Lower leg skin (tissue), 4 donors: ENCODE measurements around the gene ZP1. TPM values are rescaled to one million over a fixed set of nuclear protein-coding genes. Genes with fewer than 3 reads are reported as not detected.

Source experiments
- DNase-seq, 2 donors: peaks; one replicate each; pipeline ENCODE4 v3.0.0-alpha.2; 2019; ENCODE audit warnings: low spot score in 2 of 2
- H3K4me3 ChIP-seq: fragments of 200-600 bp; sonication (generic); 2 replicates; pipeline ENCODE4 v1.5.1; 2017; ENCODE audit warnings: mild to moderate bottlenecking, low read depth; ENCODE audit not compliant: poor library complexity, severe bottlenecking
- CTCF ChIP-seq, 3 donors: fragments of 450-650 bp; IDR thresholded peaks; one replicate each; pipeline ENCODE4 v1.5.1; 2016; ENCODE audit warnings: antibody characterized with exemption in 3 of 3, mild to moderate bottlenecking in 3 of 3, moderate library complexity in 2 of 3
- POLR2A ChIP-seq, 2 donors: fragments of 450-650 bp; IDR thresholded peaks; one replicate each; pipeline ENCODE4 v1.6.1; 2016 to 2017; ENCODE audit warnings: antibody characterized with exemption in 2 of 2, mild to moderate bottlenecking in 1 of 2, moderate library complexity in 1 of 2
- WGBS, 2 donors: methylation state at CpG; one replicate each; pipeline ENCODE4 v1.1.5; 2018; 5-methylcytosine and 5-hydroxymethylcytosine counted together
- intact Hi-C: fragments of 100-400 bp; cut with DNase I; formaldehyde crosslinking; loops from one replicate; pipeline ENCODE4 v1.15.0; 2023; ENCODE audit warnings: low total_unique reads
- total RNA-seq, 4 donors: library from RNA; depleted of rRNA; stranded (reverse); fragments of >200 nt; gene quantifications; one replicate each; pipeline ENCODE4 v1.1.0, GENCODE V29; 2016

Gene ZP1
- total RNA-seq, 4 donors from 2014 or later = 0.25 to 0.26 TPM; not detected in 2

- no peak overlapping the region for H3K4me3 ChIP-seq
- WGBS, 2 donors = 75 to 76% methylated on average over 5 of the region's 5 CpGs
- intact Hi-C loops = no loop called here
- no peak for TF ChIP-seq POLR2A (IDR thresholded peaks at IDR 0.05)
- no peak for TF ChIP-seq CTCF (IDR thresholded peaks at IDR 0.05)
- peak in 1 of 2 donors; percentile 26 for DNase-seq
Observed at GRCh38 chr11:60878245-60879101, 11.1 kb downstream of the ZP1 start.

GRCh38 chr11:60879104-60879503 is 11.8 kb downstream of the ZP1 start:
- DNase-seq = no peak
- TF ChIP-seq CTCF (IDR thresholded peaks at IDR 0.05) (no peak), POLR2A (IDR thresholded peaks at IDR 0.05) (no peak)
- H3K4me3 ChIP-seq = no peak overlapping the region
- 77 to 93% methylated on average over 1 of the region's 1 CpG for WGBS, 2 donors
- intact Hi-C loops = no loop called here

- no peak for TF ChIP-seq CTCF (IDR thresholded peaks at IDR 0.05)
- no peak for TF ChIP-seq POLR2A (IDR thresholded peaks at IDR 0.05)
- 77 to 83% methylated on average over 5 of the region's 5 CpGs for WGBS, 2 donors
- DNase-seq = peak in 1 of 2 donors; percentile 25
- H3K4me3 ChIP-seq = no peak overlapping the region
- intact Hi-C loops = loop anchor here (5.0 kb wide), 1 partner anchor 38 kb away; the partner anchor contains the start of gene CCDC86
Observed at GRCh38 chr11:60879971-60880588, 12.7 kb downstream of the ZP1 start.

- TF ChIP-seq CTCF (IDR thresholded peaks at IDR 0.05) = peak in 1 of 3 donors; percentile 64
- TF ChIP-seq POLR2A (IDR thresholded peaks at IDR 0.05) = no peak
- 85 to 93% methylated on average over 8 of the region's 8 CpGs for WGBS, 2 donors
- peak in 1 of 2 donors; percentile 36 for DNase-seq
Observed at GRCh38 chr11:60880643-60881282, 13.4 kb downstream of the ZP1 start.

GRCh38 chr11:60887556-60887955 is 20.2 kb downstream of the ZP1 start:
- DNase-seq = peak in 1 of 2 donors; percentile 76
- TF ChIP-seq POLR2A (IDR thresholded peaks at IDR 0.05) (no peak), CTCF (IDR thresholded peaks at IDR 0.05) (no peak)
- 66 to 67% methylated on average over 5 of the region's 5 CpGs for WGBS, 2 donors

More at GRCh38 chr11:60880643-60881282, 13.4 kb downstream of the ZP1 start:
- intact Hi-C loops = loop anchor here (5.0 kb wide), 1 partner anchor 38 kb away; the partner anchor contains the start of gene CCDC86
- H3K4me3 ChIP-seq = no peak overlapping the region

More at GRCh38 chr11:60887556-60887955, 20.2 kb downstream of the ZP1 start:
- H3K4me3 ChIP-seq = no peak overlapping the region
- intact Hi-C loops = no loop called here
